Ovary (tissue), 3 donors: ENCODE measurements around the gene PSG6.

Source experiments
- EP300 ChIP-seq: sonication (generic); formaldehyde crosslinking; IDR thresholded peaks from one replicate; pipeline ENCODE4 v1.6.1; 2017; ENCODE audit warnings: antibody characterized with exemption
- POLR2A ChIP-seq: fragments of 450-650 bp; IDR thresholded peaks from one replicate; pipeline ENCODE4 v1.6.1; 2017; ENCODE audit warnings: antibody characterized with exemption, mild to moderate bottlenecking, moderate library complexity
- TF ChIP-seq, protein P1 (sequence below), 3 donors: fragments of 450-650 bp in 2 of 3; fragments of 200-600 bp in 1 of 3; IDR thresholded peaks; one replicate each; pipeline versions ENCODE4 v1.5.1 to v1.8.0; 2016 to 2022; ENCODE audit warnings: antibody characterized with exemption in 3 of 3, mild to moderate bottlenecking in 1 of 3
- donor health status: DM: no; HTN: no; CAD: no.

DNA sequence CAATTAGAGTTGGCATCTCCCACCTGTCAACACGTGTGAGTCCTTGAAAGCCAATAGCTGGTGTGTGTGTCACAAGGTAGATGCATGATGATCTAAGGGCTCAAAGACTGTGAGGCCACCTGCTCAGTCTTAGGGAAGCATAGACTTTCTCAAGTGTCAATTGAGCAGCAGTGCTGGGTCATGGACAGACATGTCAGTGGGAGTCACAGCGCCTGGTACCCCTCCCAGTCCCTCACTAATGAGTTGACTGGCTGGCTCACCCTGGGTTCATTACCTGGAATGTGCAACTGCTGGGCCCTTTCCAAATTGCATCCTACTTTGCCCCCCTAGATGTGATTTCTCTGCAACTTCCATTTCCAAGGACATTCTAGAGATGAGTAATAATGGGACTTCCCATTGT is 9.1 kb upstream of the PSG6 start:
- TF ChIP-seq, protein P1, sequence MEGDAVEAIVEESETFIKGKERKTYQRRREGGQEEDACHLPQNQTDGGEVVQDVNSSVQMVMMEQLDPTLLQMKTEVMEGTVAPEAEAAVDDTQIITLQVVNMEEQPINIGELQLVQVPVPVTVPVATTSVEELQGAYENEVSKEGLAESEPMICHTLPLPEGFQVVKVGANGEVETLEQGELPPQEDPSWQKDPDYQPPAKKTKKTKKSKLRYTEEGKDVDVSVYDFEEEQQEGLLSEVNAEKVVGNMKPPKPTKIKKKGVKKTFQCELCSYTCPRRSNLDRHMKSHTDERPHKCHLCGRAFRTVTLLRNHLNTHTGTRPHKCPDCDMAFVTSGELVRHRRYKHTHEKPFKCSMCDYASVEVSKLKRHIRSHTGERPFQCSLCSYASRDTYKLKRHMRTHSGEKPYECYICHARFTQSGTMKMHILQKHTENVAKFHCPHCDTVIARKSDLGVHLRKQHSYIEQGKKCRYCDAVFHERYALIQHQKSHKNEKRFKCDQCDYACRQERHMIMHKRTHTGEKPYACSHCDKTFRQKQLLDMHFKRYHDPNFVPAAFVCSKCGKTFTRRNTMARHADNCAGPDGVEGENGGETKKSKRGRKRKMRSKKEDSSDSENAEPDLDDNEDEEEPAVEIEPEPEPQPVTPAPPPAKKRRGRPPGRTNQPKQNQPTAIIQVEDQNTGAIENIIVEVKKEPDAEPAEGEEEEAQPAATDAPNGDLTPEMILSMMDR (IDR thresholded peaks at IDR 0.05), result no peak
- no peak for TF ChIP-seq POLR2A
- TF ChIP-seq EP300, result no peak
